KMS-11 (cell line): Measurements from ENCODE around the gene PAM16.

Experiments used
- H2AFZ ChIP-seq: fragments of 200-600 bp; sonication (generic); 2 replicates; pipeline ENCODE4 v1.6.1; 2016; ENCODE audit warnings: antibody characterized with exemption, mixed run types, low read depth
- H3K27ac ChIP-seq: fragments of 200-600 bp; sonication (generic); 2 replicates; pipeline ENCODE4 v1.6.1; 2016; ENCODE audit warnings: mild to moderate bottlenecking, mixed run types
- H3K27me3 ChIP-seq: fragments of 200-600 bp; sonication (generic); 2 replicates; pipeline ENCODE4 v1.6.1; 2017; ENCODE audit warnings: mild to moderate bottlenecking, low read depth, mixed run types, moderate library complexity; ENCODE audit not compliant: insufficient read depth
- H3K36me3 ChIP-seq: fragments of 200-600 bp; sonication (generic); 2 replicates; pipeline ENCODE4 v1.6.1; 2017; ENCODE audit warnings: mild to moderate bottlenecking, mixed run types; ENCODE audit not compliant: insufficient read depth
- H3K4me1 ChIP-seq: fragments of 200-600 bp; sonication (generic); 2 replicates; pipeline ENCODE4 v1.6.1; 2016; ENCODE audit warnings: mild to moderate bottlenecking, low read depth, mixed run types; ENCODE audit not compliant: poor library complexity, severe bottlenecking
- H3K4me2 ChIP-seq: fragments of 200-600 bp; sonication (generic); 2 replicates; pipeline ENCODE4 v1.7.0; 2016; ENCODE audit warnings: mild to moderate bottlenecking, mixed run types
- H3K4me3 ChIP-seq: fragments of 200-600 bp; sonication (generic); IDR thresholded peaks from 2 replicates; pipeline ENCODE4 v1.6.1; 2017; ENCODE audit warnings: low read depth, low read length, mixed read lengths; ENCODE audit not compliant: insufficient read depth
- H3K79me2 ChIP-seq: fragments of 200-600 bp; sonication (generic); 2 replicates; pipeline ENCODE4 v1.6.1; 2016; ENCODE audit warnings: low read depth, mixed run types; ENCODE audit not compliant: insufficient read depth
- H3K9ac ChIP-seq: fragments of 200-600 bp; sonication (generic); 2 replicates; pipeline ENCODE4 v1.6.1; 2016; ENCODE audit warnings: mild to moderate bottlenecking, mixed run types
- H4K20me1 ChIP-seq: fragments of 200-600 bp; sonication (generic); 2 replicates; pipeline ENCODE4 v1.6.1; 2016; ENCODE audit warnings: mild to moderate bottlenecking, mixed run types; ENCODE audit not compliant: insufficient read depth
- CTCF ChIP-seq: fragments of 200-600 bp; sonication (generic); conservative IDR thresholded peaks from 2 replicates; pipeline ENCODE4 v1.6.1; 2017; ENCODE audit warnings: low read depth, mild to moderate bottlenecking, antibody characterized with exemption, low read length, moderate library complexity, mixed read lengths

PAM16 gene

GRCh38 chr16:4332623-4333307, 18.4 kb downstream of the PAM16 start:
- no peak overlapping the region for H2AFZ ChIP-seq
- H3K27ac ChIP-seq: no peak overlapping the region
- no peaks in the 10 kb centered on the region for H4K20me1 ChIP-seq
- no peak overlapping the region for H3K4me2 ChIP-seq
- no peak overlapping the region for H3K9ac ChIP-seq
- no peaks in the 10 kb centered on the region for H3K36me3 ChIP-seq
- H3K4me1 ChIP-seq: peaks cover 10% of the 10 kb centered on the region
- no peak overlapping the region for H3K4me3 ChIP-seq
- no peaks in the 10 kb centered on the region for H3K79me2 ChIP-seq
- H3K27me3 ChIP-seq: no peaks in the 10 kb centered on the region
- no peak for TF ChIP-seq CTCF

- Histone ChIP-seq H3K4me2 (no peak overlapping the region), H2AFZ (no peak overlapping the region), H3K27ac (no peak overlapping the region), H3K79me2 (no peaks in the 10 kb centered on the region), H3K4me1 (peaks cover 10% of the 10 kb centered on the region), H3K27me3 (no peaks in the 10 kb centered on the region), H3K4me3 (no peak overlapping the region), H3K36me3 (no peaks in the 10 kb centered on the region), H4K20me1 (no peaks in the 10 kb centered on the region), H3K9ac (no peak overlapping the region)
- TF ChIP-seq CTCF: no peak
Observed at GRCh38 chr16:4332083-4332482, 19.0 kb downstream of the PAM16 start.

DNA sequence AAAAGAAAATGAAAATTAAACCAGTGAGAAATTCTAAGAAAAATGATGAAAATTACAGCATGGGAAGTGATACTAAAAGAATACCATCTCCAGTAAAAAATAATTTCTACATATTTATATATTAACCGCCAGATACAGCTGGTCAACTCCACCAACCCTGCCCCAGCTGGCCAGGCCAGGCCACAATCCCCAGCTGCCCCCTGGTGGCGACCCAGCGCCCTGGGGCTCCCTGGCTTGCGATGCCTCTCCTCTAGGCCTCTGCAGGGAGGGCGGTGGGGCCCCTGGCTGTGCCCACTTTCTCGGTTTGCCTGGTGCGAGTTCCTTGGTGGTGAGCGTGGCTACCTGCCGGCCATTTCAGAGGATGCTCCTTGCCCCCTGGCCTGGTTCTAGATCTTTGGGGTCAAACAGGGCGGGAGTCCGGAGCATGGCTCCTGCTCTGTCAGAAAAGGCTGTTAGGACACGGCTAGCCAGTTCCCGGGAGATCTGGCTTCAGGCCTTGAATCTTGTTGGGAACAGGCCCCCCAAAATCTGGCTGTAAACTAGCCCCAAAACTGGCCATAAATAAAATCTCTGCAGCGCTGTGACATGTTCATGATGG, 20.7 kb downstream of the PAM16 start:
- peaks cover 19% of the 10 kb centered on the region for H3K4me1 ChIP-seq
- no peak overlapping the region for H3K4me2 ChIP-seq
- H3K36me3 ChIP-seq: no peaks in the 10 kb centered on the region
- no peaks in the 10 kb centered on the region for H3K27me3 ChIP-seq
- no peaks in the 10 kb centered on the region for H4K20me1 ChIP-seq
- no peak overlapping the region for H3K9ac ChIP-seq
- no peak overlapping the region; the same call in 1 of the 2 replicates for H3K27ac ChIP-seq
- no peak overlapping the region for H3K4me3 ChIP-seq
- no peaks in the 10 kb centered on the region for H3K79me2 ChIP-seq
- H2AFZ ChIP-seq: no peak overlapping the region
- peak; percentile 93 for TF ChIP-seq CTCF

- no peak overlapping the region for H3K27ac ChIP-seq
- H3K9ac ChIP-seq: no peak overlapping the region
- no peak overlapping the region for H3K4me3 ChIP-seq
- no peak overlapping the region for H2AFZ ChIP-seq
- H4K20me1 ChIP-seq: no peaks in the 10 kb centered on the region
- H3K36me3 ChIP-seq: no peaks in the 10 kb centered on the region
- H3K27me3 ChIP-seq: no peaks in the 10 kb centered on the region
- H3K4me1 ChIP-seq: peaks cover 21% of the 10 kb centered on the region
- no peak overlapping the region for H3K4me2 ChIP-seq
- no peak for TF ChIP-seq CTCF
- H3K79me2 ChIP-seq: no peaks in the 10 kb centered on the region
Observed at GRCh38 chr16:4328782-4329775, 22.0 kb downstream of the PAM16 start.
